ENCODE measurements around the gene ASPG. TPM values are rescaled to one million over a fixed set of nuclear protein-coding genes. Genes with fewer than 3 reads are reported as not detected.

ASPG gene
- total RNA-seq, 1 experiment from 2014 or later = not detected

GRCh38 chr14:104064003-104064402 is 21.5 kb upstream of the ASPG start:
- Histone ChIP-seq H3K4me3 (ENCODE audit: low read depth in 2 of 2, low read length in 2 of 2) (no peak overlapping the region), H3K27ac (ENCODE audit: low read length) (no peak overlapping the region), H3K4me1 (ENCODE audit: control insufficient read depth, insufficient read depth, low read length) (no peaks in the 10 kb centered on the region), H3K27me3 (ENCODE audit: control insufficient read depth, insufficient read depth, low read length) (no peaks in the 10 kb centered on the region), H3K36me3 (ENCODE audit: control insufficient read depth, insufficient read depth, low read length) (no peaks in the 10 kb centered on the region), H3K9me3 (ENCODE audit: control insufficient read depth, insufficient read depth, low read depth, low read length) (no peaks in the 10 kb centered on the region)
- TF ChIP-seq SIN3A (IDR thresholded peaks at IDR 0.05; ENCODE audit: borderline replicate concordance, insufficient read depth, low read depth, low read length) (no peak), TCF7L2 (IDR thresholded peaks at IDR 0.05; ENCODE audit: low read depth, low read length) (no peak), CTCF (IDR thresholded peaks at IDR 0.05) (no peak), REST (IDR thresholded peaks at IDR 0.05; ENCODE audit: insufficient read depth in 1 of 2, low read depth in 2 of 2, low read length in 1 of 2) (no peak)
- ATAC-seq (no peak), DNase-seq (ENCODE audit: low read depth, low spot score) (no peak)
- in situ Hi-C loops (cut with HindIII; ENCODE audit: low pct_unique_long_range_greater_than_20kb, low sequenced_read_pairs) = no loop called here
- no TSS peak for BruUV-seq (replicated peaks)
- ChIA-PET POLR2A (no interaction called here), CTCF (no interaction called here)
- intact Hi-C loops (cut with micrococcal nuclease; ENCODE audit: unreplicated experiment) = no loop called here

GRCh38 chr14:104066279-104066678 is 19.2 kb upstream of the ASPG start:
- H3K27ac ChIP-seq (ENCODE audit: low read length) = no peak overlapping the region
- intact Hi-C loops (cut with micrococcal nuclease; ENCODE audit: unreplicated experiment) (no loop called here), in situ Hi-C loops (cut with HindIII; ENCODE audit: low pct_unique_long_range_greater_than_20kb, low sequenced_read_pairs) (no loop called here)
- H3K4me3 ChIP-seq (ENCODE audit: low read depth in 2 of 2, low read length in 2 of 2) = no peak overlapping the region
- ATAC-seq = no peak
- POLR2A ChIA-PET = no interaction called here
- no peaks in the 10 kb centered on the region for H3K9me3 ChIP-seq (ENCODE audit: control insufficient read depth, insufficient read depth, low read depth, low read length)
- CTCF ChIA-PET = no interaction called here
- H3K4me1 ChIP-seq (ENCODE audit: control insufficient read depth, insufficient read depth, low read length) = no peaks in the 10 kb centered on the region
- no peaks in the 10 kb centered on the region for H3K36me3 ChIP-seq (ENCODE audit: control insufficient read depth, insufficient read depth, low read length)
- no TSS peak for BruUV-seq (replicated peaks)
- DNase-seq (ENCODE audit: low read depth, low spot score) = no peak
- TF ChIP-seq POLR2AphosphoS5 (IDR thresholded peaks at IDR 0.05; ENCODE audit: low read depth, low read length) (no peak), CTCF (IDR thresholded peaks at IDR 0.05) (no peak), REST (IDR thresholded peaks at IDR 0.05; ENCODE audit: insufficient read depth in 1 of 2, low read depth in 2 of 2, low read length in 1 of 2) (no peak), TCF7L2 (IDR thresholded peaks at IDR 0.05; ENCODE audit: low read depth, low read length) (no peak), SIN3A (IDR thresholded peaks at IDR 0.05; ENCODE audit: borderline replicate concordance, insufficient read depth, low read depth, low read length) (no peak)
- H3K27me3 ChIP-seq (ENCODE audit: control insufficient read depth, insufficient read depth, low read length) = no peaks in the 10 kb centered on the region

All from Panc1 (cell line).